ENCODE results near the gene ASB1.
"Not testable (repeated sequence)": the region's sequence is repeated elsewhere in the genome, so short reads cannot be mapped to it uniquely, and the experiment has no call there.

ASB1 gene

GRCh38 chr2:238424313-238424700, 2.4 kb upstream of the ASB1 start:
- DNase-seq = no peak

GRCh38 chr2:238425505-238425978, 1.2 kb upstream of the ASB1 start:
- DNase-seq = no peak

GRCh38 chr2:238425979-238426567, 654 bp upstream of the ASB1 start:
- no peak for DNase-seq

- no peak for DNase-seq
These were observed 872 bp downstream of the ASB1 start for GRCh38 chr2:238427435-238428162.

GRCh38 chr2:238428866-238429265, 2.1 kb downstream of the ASB1 start:
- no peak for DNase-seq

GRCh38 chr2:238430781-238431180, 4.1 kb downstream of the ASB1 start:
- DNase-seq = no peak

- no peak for DNase-seq
These were observed 4.7 kb downstream of the ASB1 start for GRCh38 chr2:238431456-238431855.

- no peak for DNase-seq
These were observed 6.7 kb downstream of the ASB1 start for GRCh38 chr2:238433300-238433915.

- no peak for DNase-seq
These were observed 7.5 kb downstream of the ASB1 start for GRCh38 chr2:238433941-238434845.

GRCh38 chr2:238434846-238435751, 8.4 kb downstream of the ASB1 start:
- no peak for DNase-seq

GRCh38 chr2:238435752-238436096, 9.0 kb downstream of the ASB1 start:
- no peak for DNase-seq

GRCh38 chr2:238438856-238439849, 12.4 kb downstream of the ASB1 start:
- no peak for DNase-seq

GRCh38 chr2:238439917-238440316, 13.2 kb downstream of the ASB1 start:
- DNase-seq = no peak

- DNase-seq = no peak
These were observed 13.6 kb downstream of the ASB1 start for GRCh38 chr2:238440331-238440730.

GRCh38 chr2:238440767-238441166, 14.0 kb downstream of the ASB1 start:
- no peak for DNase-seq

- DNase-seq = no peak
These were observed 14.8 kb downstream of the ASB1 start for GRCh38 chr2:238441262-238442114.

GRCh38 chr2:238442257-238442656, 15.5 kb downstream of the ASB1 start:
- not testable (repeated sequence) for DNase-seq

GRCh38 chr2:238444242-238444641, 17.5 kb downstream of the ASB1 start:
- DNase-seq = no peak

- no peak for DNase-seq
These were observed 18.9 kb downstream of the ASB1 start for GRCh38 chr2:238445409-238446190.

Measured in CD4-positive, alpha-beta T cell treated with Interleukin-21 for 1 hour (primary cell).